Psoas muscle (tissue), 8 donors: ENCODE results near the gene XYLB. TPM values are rescaled to one million over a fixed set of nuclear protein-coding genes. Genes with fewer than 3 reads are reported as not detected.

ENCODE experiments used
- ATAC-seq, 4 donors: fragments of 200-7000 bp; cut with Tn5 transposase; one replicate each; pipeline ENCODE4 v1.9.1; 2020; ENCODE audit warnings: moderate library complexity in 3 of 4, mild to moderate bottlenecking in 2 of 4
- DNase-seq, 2 donors: peaks; one replicate each; pipeline ENCODE4 v3.0.0-alpha.2; 2020
- H3K27ac ChIP-seq: fragments of 200-600 bp; one replicate; pipeline ENCODE4 v1.8.0; 2022
- H3K27me3 ChIP-seq, 3 donors: fragments of 200-600 bp in 1 of 3; one replicate each; pipeline versions ENCODE4 v1.6.1 to v1.8.0; 2013 to 2022; ENCODE audit warnings: low read length in 2 of 3, mild to moderate bottlenecking in 2 of 3, moderate library complexity in 1 of 3; ENCODE audit not compliant: insufficient read depth in 3 of 3
- H3K36me3 ChIP-seq, 2 donors: fragments of 200-600 bp in 1 of 2; one replicate each; pipeline versions ENCODE4 v1.6.1 to v1.8.0; 2013 to 2022; ENCODE audit warnings: low read depth in 1 of 2, mild to moderate bottlenecking in 1 of 2, moderate library complexity in 1 of 2; ENCODE audit not compliant: insufficient read depth in 1 of 2
- H3K4me1 ChIP-seq: fragments of 200-600 bp; one replicate; pipeline ENCODE4 v1.8.0; 2022
- H3K4me3 ChIP-seq: fragments of 200-600 bp; one replicate; pipeline ENCODE4 v1.8.0; 2022; ENCODE audit warnings: mild to moderate bottlenecking
- H3K9me3 ChIP-seq: fragments of 200-600 bp; one replicate; pipeline ENCODE4 v1.8.0; 2022
- CTCF ChIP-seq: fragments of 200-600 bp; IDR thresholded peaks from one replicate; pipeline ENCODE4 v1.8.0; 2022; ENCODE audit warnings: antibody characterized with exemption
- WGBS, 3 donors: extraction: QIAGEN DNeasy Blood & Tissue Kit; methylation state at CpG; one replicate each; pipeline versions ENCODE4 v1.1.6 to v1.1.7; 2013; 5-methylcytosine and 5-hydroxymethylcytosine counted together
- intact Hi-C, 2 donors: fragments of 100-400 bp; cut with DNase I; formaldehyde crosslinking; loops; one replicate each; pipeline versions ENCODE4 v1.11.0 to v1.14.2; 2022
- polyA plus RNA-seq, 3 donors: library from polyadenylated mRNA; stranded (reverse); fragments of 200-250 nt; gene quantifications; one replicate each; pipeline ENCODE4 v1.2.3, GENCODE V29; 2013
- total RNA-seq, 4 donors: library from RNA; stranded (reverse); fragmentation: NEBNext Ultra II Directional in 2 of 4; extraction: Animal tissue kit (Norgen Biotek cat#: 25700) in 2 of 4; gene quantifications; one replicate each; pipeline versions ENCODE4 v1.2.1 to v1.2.4, GENCODE V29; 2021 to 2023
- donor health status: healthy with polysubstance abuse.
- donor health status: DM: no; HTN: no; CAD: no; lungs with moderate emphysema.
- donor health status: Bipolar disorder and iron deficiency.
- donor health status: healthy.
- donor health status: DM: yes; HTN: yes; CAD: no.
- donor health status: DM: no; HTN: no; CAD: no.
- donor health status: DM: no; HTN: no; CAD: no.
- donor health status: DM: yes; HTN: yes; CAD: no.

Gene XYLB
- total and polyA plus RNA-seq, 7 donors, result 0.11 to 1.3 (median 0.78) TPM

DNA sequence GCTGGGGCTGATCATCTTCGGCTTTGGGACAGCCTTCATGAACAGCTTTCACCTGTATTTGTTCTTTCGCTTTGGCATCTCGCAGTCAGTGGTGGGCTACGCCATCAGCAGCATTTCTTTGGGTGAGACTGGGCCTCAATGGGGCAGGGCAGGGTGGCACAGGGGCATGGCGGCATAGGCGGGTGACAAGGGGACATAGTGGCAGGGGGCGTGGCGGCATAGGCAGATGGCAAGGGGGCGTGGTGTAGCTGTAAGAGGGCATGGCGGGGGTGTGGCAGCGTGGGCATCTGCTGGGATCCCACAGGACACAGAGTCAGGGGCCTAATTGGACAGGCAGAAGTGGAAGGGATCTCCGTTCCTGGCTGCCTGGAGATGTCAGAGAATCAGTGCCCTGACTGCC, 39.0 kb upstream of the XYLB start:
- no peak overlapping the region for H3K27ac ChIP-seq
- no peaks in the 10 kb centered on the region for H3K9me3 ChIP-seq
- H3K36me3 ChIP-seq, result no peaks in the 10 kb centered on the region
- WGBS, 3 donors, result 90 to 96% (median 91%) methylated on average over 9 to 12 of the region's 12 CpGs
- intact Hi-C loops, result no loop called here
- no peaks in the 10 kb centered on the region for H3K4me1 ChIP-seq
- no peaks in the 10 kb centered on the region for H3K27me3 ChIP-seq
- no peak for ATAC-seq
- H3K4me3 ChIP-seq, result no peak overlapping the region
- no peak for DNase-seq
- no peak for TF ChIP-seq CTCF

DNA sequence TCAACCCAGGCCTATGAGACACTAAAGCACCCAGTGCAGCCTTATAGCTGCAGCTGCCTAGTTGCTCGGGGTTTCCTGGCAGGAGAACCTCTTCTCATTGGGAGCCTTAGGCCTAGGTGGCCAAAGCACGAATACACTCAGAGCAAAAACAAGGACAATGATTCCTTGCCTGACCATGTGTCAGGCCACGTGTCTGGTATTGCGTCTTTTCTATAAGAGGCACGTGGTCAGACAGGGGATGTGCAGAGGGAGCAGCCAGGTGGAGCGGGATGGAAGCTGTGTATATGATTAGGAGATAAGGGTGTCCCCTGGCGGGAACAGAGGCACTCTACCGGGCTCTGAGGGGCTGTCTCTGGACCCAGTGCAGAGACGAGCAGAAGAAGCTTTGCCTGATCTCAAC, 38.1 kb upstream of the XYLB start:
- no peaks in the 10 kb centered on the region for H3K36me3 ChIP-seq
- H3K4me3 ChIP-seq, result no peak overlapping the region
- intact Hi-C loops, result no loop called here
- no peaks in the 10 kb centered on the region for H3K27me3 ChIP-seq
- ATAC-seq (no peak), DNase-seq (no peak)
- 84 to 90% (median 88%) methylated on average over 9 of the region's 9 CpGs for WGBS, 3 donors
- no peak for TF ChIP-seq CTCF
- no peaks in the 10 kb centered on the region for H3K4me1 ChIP-seq
- H3K27ac ChIP-seq, result no peak overlapping the region
- no peaks in the 10 kb centered on the region for H3K9me3 ChIP-seq

- Histone ChIP-seq H3K4me3 (no peak overlapping the region), H3K27me3 (no peaks in the 10 kb centered on the region), H3K4me1 (no peaks in the 10 kb centered on the region), H3K9me3 (no peaks in the 10 kb centered on the region), H3K27ac (no peak overlapping the region), H3K36me3 (no peaks in the 10 kb centered on the region)
- WGBS, 3 donors, result 89 to 96% (median 92%) methylated on average over 1 of the region's 1 CpG
- intact Hi-C loops, result no loop called here
- ATAC-seq (no peak), DNase-seq (no peak)
- TF ChIP-seq CTCF, result no peak
Measured at GRCh38 chr3:38311476-38311875, 35.1 kb upstream of the XYLB start.

DNA sequence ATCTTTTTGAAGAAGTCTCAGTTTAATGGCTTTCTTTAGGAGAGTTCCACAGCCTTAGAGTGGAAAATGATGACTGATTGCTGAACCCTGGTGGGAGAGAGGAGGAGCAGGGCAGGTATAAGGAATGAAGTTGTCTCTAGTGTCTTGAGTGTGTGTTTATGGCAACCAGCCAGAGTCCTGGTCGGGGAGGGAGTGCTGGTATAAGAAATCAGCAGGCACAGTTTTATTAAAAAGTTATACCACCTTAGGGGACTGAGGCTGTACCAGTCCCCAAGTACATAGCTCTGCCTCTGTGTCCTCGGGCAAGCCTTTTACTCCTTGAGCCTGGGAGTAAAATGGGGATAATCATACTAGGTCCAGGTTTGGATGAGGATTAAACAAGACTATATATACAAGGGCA, 34.6 kb upstream of the XYLB start:
- 65 to 77% (median 69%) methylated on average over 2 of the region's 2 CpGs for WGBS, 3 donors
- no peaks in the 10 kb centered on the region for H3K9me3 ChIP-seq

More for the DNA sequence above, 34.6 kb upstream of the XYLB start:
- no peak for ATAC-seq
- no peak for DNase-seq
- Histone ChIP-seq H3K4me3 (no peak overlapping the region), H3K27ac (no peak overlapping the region), H3K27me3 (no peaks in the 10 kb centered on the region), H3K4me1 (no peaks in the 10 kb centered on the region), H3K36me3 (no peaks in the 10 kb centered on the region)
- intact Hi-C loops, result no loop called here
- TF ChIP-seq CTCF, result no peak
